22Rv1 (cell line): ENCODE results near the gene TRIM26.

ENCODE experiments used
- H3K27ac ChIP-seq: fragments of 450-650 bp; 2 replicates; pipeline ENCODE4 v1.5.1; 2017
- ZFX ChIP-seq: fragments of 450-650 bp; IDR thresholded peaks from 2 replicates; pipeline ENCODE4 v1.6.1; 2017; ENCODE audit warnings: antibody characterized with exemption, borderline replicate concordance
- TF ChIP-seq, protein P1 (sequence below): fragments of 450-650 bp; IDR thresholded peaks from 2 replicates; pipeline ENCODE4 v1.5.1; 2017; ENCODE audit warnings: mild to moderate bottlenecking

Gene TRIM26

DNA sequence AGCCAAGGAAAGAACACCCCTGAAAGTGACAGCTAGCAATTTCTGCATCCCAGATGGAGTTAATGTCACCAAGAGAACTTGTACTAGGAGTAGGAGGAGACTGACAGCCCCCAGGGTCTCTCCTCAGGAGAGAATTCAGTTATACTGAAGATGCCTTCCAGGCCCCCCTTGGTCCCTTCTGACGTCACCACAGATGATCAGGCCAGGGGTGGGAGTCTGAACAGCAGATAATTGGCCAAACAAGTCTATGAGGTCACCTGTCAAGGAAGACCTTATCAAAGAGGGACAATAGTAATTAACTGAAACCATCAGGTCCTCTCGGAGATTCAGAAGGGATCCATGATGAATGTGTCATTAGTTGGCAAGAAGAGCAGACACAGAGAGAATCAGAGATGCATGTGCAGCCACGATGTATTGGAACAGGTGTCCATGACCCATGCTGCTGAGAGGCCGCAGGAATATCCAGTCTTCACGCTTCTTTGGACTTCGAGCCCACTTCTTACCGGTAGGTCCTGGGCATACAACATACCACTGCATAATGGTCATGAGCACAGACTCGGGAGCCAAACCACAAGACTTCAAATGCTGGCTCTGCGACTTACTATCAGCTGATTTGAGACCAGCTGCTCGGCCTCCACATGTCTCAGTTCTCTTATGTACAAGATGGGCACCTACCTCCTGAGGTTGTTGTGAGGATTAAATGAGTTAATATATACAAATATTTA is 62.4 kb downstream of the TRIM26 start:
- TF ChIP-seq, protein P1, sequence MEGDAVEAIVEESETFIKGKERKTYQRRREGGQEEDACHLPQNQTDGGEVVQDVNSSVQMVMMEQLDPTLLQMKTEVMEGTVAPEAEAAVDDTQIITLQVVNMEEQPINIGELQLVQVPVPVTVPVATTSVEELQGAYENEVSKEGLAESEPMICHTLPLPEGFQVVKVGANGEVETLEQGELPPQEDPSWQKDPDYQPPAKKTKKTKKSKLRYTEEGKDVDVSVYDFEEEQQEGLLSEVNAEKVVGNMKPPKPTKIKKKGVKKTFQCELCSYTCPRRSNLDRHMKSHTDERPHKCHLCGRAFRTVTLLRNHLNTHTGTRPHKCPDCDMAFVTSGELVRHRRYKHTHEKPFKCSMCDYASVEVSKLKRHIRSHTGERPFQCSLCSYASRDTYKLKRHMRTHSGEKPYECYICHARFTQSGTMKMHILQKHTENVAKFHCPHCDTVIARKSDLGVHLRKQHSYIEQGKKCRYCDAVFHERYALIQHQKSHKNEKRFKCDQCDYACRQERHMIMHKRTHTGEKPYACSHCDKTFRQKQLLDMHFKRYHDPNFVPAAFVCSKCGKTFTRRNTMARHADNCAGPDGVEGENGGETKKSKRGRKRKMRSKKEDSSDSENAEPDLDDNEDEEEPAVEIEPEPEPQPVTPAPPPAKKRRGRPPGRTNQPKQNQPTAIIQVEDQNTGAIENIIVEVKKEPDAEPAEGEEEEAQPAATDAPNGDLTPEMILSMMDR = no peak
- TF ChIP-seq ZFX = no peak
- H3K27ac ChIP-seq = no peak overlapping the region

DNA sequence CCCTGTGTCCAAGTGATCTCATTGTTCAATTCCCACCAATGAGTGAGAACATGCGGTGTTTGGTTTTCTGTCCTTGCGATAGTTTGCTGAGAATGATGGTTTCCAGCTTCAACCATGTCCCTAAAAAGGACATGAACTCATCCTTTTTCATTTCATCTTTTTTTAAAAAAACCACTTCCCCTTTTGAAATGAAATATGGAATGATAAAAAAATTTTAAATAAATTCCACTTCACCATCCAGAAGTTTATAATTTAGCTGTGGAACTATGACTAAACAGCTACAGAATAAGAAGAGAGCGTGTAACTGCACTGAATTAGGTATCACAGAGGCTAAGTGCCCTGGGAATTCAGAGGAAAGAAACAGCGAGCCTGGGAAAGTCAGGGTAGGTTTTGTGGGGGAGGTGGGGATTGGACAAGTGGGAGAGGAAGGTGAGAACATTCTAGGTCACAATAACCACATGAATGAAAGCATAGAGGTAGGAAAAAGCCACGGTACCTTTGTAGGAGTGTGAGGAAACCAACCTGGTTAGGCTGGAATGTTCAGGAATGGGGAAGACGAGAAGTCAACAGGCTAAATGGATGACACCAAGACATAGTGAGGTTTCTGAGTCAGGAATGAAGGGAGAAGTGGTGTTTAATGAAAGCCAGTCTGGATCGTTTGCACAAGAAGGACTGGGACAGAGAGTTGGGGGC is 63.2 kb downstream of the TRIM26 start:
- no peak for TF ChIP-seq ZFX
- TF ChIP-seq, protein P1 = no peak
- H3K27ac ChIP-seq = no peak overlapping the region

DNA sequence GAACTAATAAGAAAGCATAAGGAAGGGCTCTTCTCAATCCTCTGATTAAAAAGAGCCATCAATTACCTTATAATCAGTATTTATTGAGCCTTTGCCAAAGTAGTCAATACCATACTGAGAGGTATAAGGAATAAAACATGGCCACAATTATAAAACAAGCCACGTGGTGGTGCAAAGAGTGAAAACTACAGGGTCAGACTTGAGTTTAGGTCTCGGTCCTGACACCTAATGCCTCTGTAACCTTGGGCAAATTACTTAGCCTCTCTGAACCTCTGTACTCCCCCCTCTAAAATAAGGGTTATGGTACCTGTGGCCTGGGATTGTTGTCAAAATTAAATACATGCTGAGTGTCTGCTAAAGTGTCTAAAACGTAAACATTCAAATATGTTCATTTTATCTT is 64.0 kb downstream of the TRIM26 start:
- H3K27ac ChIP-seq = no peak overlapping the region
- no peak for TF ChIP-seq ZFX
- TF ChIP-seq, protein P1 = no peak

DNA sequence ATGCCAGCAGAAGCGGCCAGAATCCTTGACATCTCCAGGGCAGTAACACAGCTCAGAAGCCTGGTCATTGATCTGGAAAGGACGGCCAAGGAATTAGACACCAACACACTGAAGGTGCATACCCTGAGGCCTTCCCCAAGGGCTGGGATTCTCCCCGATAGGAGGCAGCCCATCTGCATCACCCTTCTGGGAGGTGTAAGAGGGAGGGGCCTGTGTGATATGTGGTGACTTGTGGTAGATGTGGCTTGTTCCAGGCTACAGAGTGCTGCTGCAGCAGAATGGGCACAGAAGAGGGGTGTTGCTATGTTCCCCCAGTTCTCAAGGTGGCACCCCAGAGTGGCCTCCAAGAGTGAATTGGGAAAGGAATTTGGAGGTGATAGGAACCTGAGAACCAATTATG is 66.1 kb downstream of the TRIM26 start:
- TF ChIP-seq ZFX = no peak
- TF ChIP-seq, protein P1 = no peak
- no peak overlapping the region for H3K27ac ChIP-seq

DNA sequence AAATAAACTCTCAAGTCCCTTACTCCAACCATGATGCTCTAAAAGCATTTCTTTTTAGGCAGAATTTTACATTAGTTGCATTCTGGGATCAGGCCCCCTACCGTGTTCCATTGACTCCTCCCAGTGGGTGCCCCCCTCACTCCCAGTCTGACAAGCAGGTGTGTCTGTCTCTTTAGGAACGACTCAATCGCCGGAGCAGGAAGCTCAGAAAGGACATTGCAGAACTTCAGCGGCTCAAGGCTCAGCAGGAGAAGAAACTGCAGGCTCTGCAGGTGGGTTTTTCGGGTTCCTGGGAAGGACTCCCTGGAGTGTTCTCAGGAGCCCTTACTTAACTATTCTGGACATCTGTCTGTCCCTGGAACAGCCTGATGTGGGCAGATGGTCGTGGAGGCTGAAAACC is 67.4 kb downstream of the TRIM26 start:
- no peak overlapping the region for H3K27ac ChIP-seq
- TF ChIP-seq ZFX = no peak
- TF ChIP-seq, protein P1 = no peak

DNA sequence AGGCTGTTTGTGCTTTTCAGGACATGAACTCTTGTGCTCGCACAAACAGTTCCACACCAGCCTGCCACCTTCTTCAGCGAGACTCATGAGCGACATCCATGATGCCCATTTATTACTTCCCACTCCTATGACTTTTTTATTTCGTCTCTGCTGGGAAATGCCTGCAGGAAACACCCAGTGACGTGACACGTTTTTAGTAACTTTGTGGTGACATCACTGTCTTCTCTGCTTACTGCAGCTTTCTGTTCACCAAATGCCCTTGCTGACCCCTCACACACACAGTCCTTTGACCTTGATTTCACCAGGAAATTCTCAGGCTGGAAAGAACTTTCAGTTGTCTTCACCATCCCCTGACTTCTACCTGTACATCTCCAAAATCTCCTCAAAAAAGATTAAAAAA is 68.4 kb downstream of the TRIM26 start:
- H3K27ac ChIP-seq = no peak overlapping the region
- TF ChIP-seq, protein P1 = no peak
- TF ChIP-seq ZFX = no peak

DNA sequence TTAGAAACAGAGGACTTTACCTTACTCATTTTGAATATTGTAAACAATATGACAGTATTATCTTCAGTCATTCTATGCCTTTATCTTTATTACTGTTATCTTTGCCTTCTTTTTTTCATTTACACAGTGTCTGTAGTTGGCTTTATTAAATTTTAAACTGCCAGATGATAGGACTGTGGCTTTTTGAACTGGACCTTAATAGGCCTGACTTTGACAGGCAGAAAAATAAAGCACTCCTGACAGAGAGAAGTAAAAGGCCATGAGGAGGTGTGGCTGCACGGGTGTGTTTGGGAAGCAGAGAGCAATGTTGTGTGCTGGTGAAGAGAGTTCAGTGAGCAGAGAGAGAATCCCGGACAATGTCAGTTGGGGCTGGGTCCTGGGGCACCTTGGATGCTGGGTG is 69.4 kb downstream of the TRIM26 start:
- TF ChIP-seq, protein P1 = no peak
- no peak for TF ChIP-seq ZFX
- H3K27ac ChIP-seq = no peak overlapping the region
